SKM-1 treated with dmso at 0.1 percent for 144 hours (cell line): ENCODE results near the gene CLEC3B.

Experiments used
- DNase-seq: peaks from one replicate; lab custom pipeline; 2025; ENCODE audit not compliant: unreplicated experiment; lab: John Stamatoyannopoulos, UW

CLEC3B gene

GRCh38 chr3:45003406-45003805, 22.7 kb upstream of the CLEC3B start:
- DNase-seq, result no peak

- no peak for DNase-seq
Observed at GRCh38 chr3:45003859-45004258, 22.2 kb upstream of the CLEC3B start.

- no peak for DNase-seq
Observed at GRCh38 chr3:45007091-45007490, 19.0 kb upstream of the CLEC3B start.

GRCh38 chr3:45008117-45008516, 18.0 kb upstream of the CLEC3B start:
- no peak for DNase-seq

GRCh38 chr3:45009868-45010267, 16.2 kb upstream of the CLEC3B start:
- no peak for DNase-seq

- no peak for DNase-seq
Observed at GRCh38 chr3:45010811-45011333, 15.2 kb upstream of the CLEC3B start.

- DNase-seq, result no peak
Observed at GRCh38 chr3:45011756-45012508, 14.2 kb upstream of the CLEC3B start.

GRCh38 chr3:45012577-45012976, 13.5 kb upstream of the CLEC3B start:
- DNase-seq, result no peak

GRCh38 chr3:45016916-45017315, 9.2 kb upstream of the CLEC3B start:
- no peak for DNase-seq

- no peak for DNase-seq
Observed at GRCh38 chr3:45017821-45018220, 8.3 kb upstream of the CLEC3B start.

GRCh38 chr3:45020534-45020933, 5.6 kb upstream of the CLEC3B start:
- no peak for DNase-seq

- no peak for DNase-seq
Observed at GRCh38 chr3:45021524-45022297, 4.4 kb upstream of the CLEC3B start.

- DNase-seq, result no peak
Observed at GRCh38 chr3:45023675-45024074, 2.4 kb upstream of the CLEC3B start.

GRCh38 chr3:45024542-45025255, 1.4 kb upstream of the CLEC3B start:
- no peak for DNase-seq

- DNase-seq, result no peak
Observed at GRCh38 chr3:45026957-45027356, 854 bp downstream of the CLEC3B start.

GRCh38 chr3:45027441-45027840, 1.3 kb downstream of the CLEC3B start:
- no peak for DNase-seq

- no peak for DNase-seq
Observed at GRCh38 chr3:45029216-45029615, 3.1 kb downstream of the CLEC3B start.

GRCh38 chr3:45029661-45030060, 3.6 kb downstream of the CLEC3B start:
- no peak for DNase-seq

GRCh38 chr3:45031531-45031930, 5.4 kb downstream of the CLEC3B start:
- no peak for DNase-seq

GRCh38 chr3:45032113-45032512, 6.0 kb downstream of the CLEC3B start:
- DNase-seq, result no peak

- no peak for DNase-seq
Observed at GRCh38 chr3:45033791-45034190, 7.7 kb downstream of the CLEC3B start.
